Calu3 (cell line): ENCODE measurements around the gene PDE1C. TPM values are rescaled to one million over a fixed set of nuclear protein-coding genes. Genes with fewer than 3 reads are reported as not detected.
A peak's percentile ranks its signal among the peaks of the same experiment; 100 is the strongest.

Source experiments
- BruUV-seq: library from RNA; stranded (reverse); fragments of 400-500 nt; replicated peaks from 2 replicates; lab custom pipeline; 2021; lab: Mats Ljungman, UMichigan
- CTCF ChIA-PET: fragments of 300-600 bp; sonication (Branson Sonifier 250); formaldehyde crosslinking; loops from one replicate; lab custom pipeline; 2022; ENCODE audit warnings: antibody characterized with exemption; lab: Charles Lee
- DNase-seq: peaks from one replicate; pipeline ENCODE4 v3.0.0; 2022
- H3K27ac Mint-ChIP-seq: one replicate; pipeline ENCODE4 v1.8.0; 2022; ENCODE audit warnings: mixed read lengths; ENCODE audit not compliant: unreplicated experiment
- H3K27me3 Mint-ChIP-seq: one replicate; pipeline ENCODE4 v1.8.0; 2022; ENCODE audit warnings: mixed read lengths; ENCODE audit not compliant: unreplicated experiment
- H3K36me3 Mint-ChIP-seq: one replicate; pipeline ENCODE4 v1.8.0; 2022; ENCODE audit warnings: mild to moderate bottlenecking, moderate library complexity, mixed read lengths; ENCODE audit not compliant: insufficient read depth, unreplicated experiment
- H3K4me1 Mint-ChIP-seq: one replicate; pipeline ENCODE4 v1.8.0; 2022; ENCODE audit warnings: mild to moderate bottlenecking, low read depth, mixed read lengths; ENCODE audit not compliant: unreplicated experiment
- H3K4me3 Mint-ChIP-seq: one replicate; pipeline ENCODE4 v1.8.0; 2022; ENCODE audit warnings: mild to moderate bottlenecking, low read depth, moderate library complexity, mixed read lengths; ENCODE audit not compliant: unreplicated experiment
- H3K9me3 Mint-ChIP-seq: one replicate; pipeline ENCODE4 v1.8.0; 2022; ENCODE audit warnings: low read depth, mixed read lengths; ENCODE audit not compliant: unreplicated experiment
- CTCF ChIP-seq: fragments of 200-600 bp; IDR thresholded peaks from one replicate; pipeline ENCODE4 v1.8.0; 2022; ENCODE audit warnings: antibody characterized with exemption; ENCODE audit not compliant: unreplicated experiment
- intact Hi-C: fragments of 100-400 bp; cut with micrococcal nuclease; formaldehyde crosslinking; loops from one replicate; pipeline ENCODE4 v1.10.0; 2022; ENCODE audit not compliant: unreplicated experiment
- total RNA-seq: library from RNA; stranded (reverse); gene quantifications from 2 replicates; pipeline ENCODE4 v1.2.3, GENCODE V29; 2022

Gene PDE1C
- total RNA-seq, 1 experiment from 2014 or later, result 34.0 TPM

- Mint-ChIP-seq H3K9me3 (no peaks in the 10 kb centered on the region), H3K4me3 (peak overlapping the region; percentile 45), H3K36me3 (peaks cover 7% of the 10 kb centered on the region), H3K27ac (peak overlapping the region; percentile 80), H3K4me1 (peaks cover 83% of the 10 kb centered on the region), H3K27me3 (no peaks in the 10 kb centered on the region)
- no TSS peak for BruUV-seq
- peak; percentile 71 for DNase-seq
- CTCF ChIA-PET, result interaction anchor here (0.5 to 1.1 kb wide), 6 partner anchors 9 to 1050 kb away, joined by 3 to 9 read pairs (median 4); no protein-coding TSS in a partner anchor
- intact Hi-C loops, result loop anchor here (2.0 to 5.0 kb wide), 2 partner anchors 37 to 227 kb away; no protein-coding TSS in a partner anchor
- TF ChIP-seq CTCF, result no peak
Measured at GRCh38 chr7:31935124-31936054, 134.8 kb downstream of the PDE1C start.

GRCh38 chr7:31934551-31934950 is 135.7 kb downstream of the PDE1C start:
- H3K36me3 Mint-ChIP-seq, result peaks cover 7% of the 10 kb centered on the region
- peaks cover 2% of the 10 kb centered on the region for H3K9me3 Mint-ChIP-seq
- no peak for DNase-seq
- H3K4me3 Mint-ChIP-seq, result peak overlapping the region; percentile 45
- H3K27me3 Mint-ChIP-seq, result no peaks in the 10 kb centered on the region
- H3K27ac Mint-ChIP-seq, result peak overlapping the region; percentile 80
- no TSS peak for BruUV-seq
- CTCF ChIA-PET, result interaction anchor here (1.1 to 2.1 kb wide), 3 partner anchors 10 to 14 kb away, joined by 3 to 7 read pairs (median 5); no protein-coding TSS in a partner anchor
- intact Hi-C loops, result loop anchor here (2.0 kb wide), 1 partner anchor 36 kb away; no protein-coding TSS in a partner anchor
- peaks cover 80% of the 10 kb centered on the region for H3K4me1 Mint-ChIP-seq
- TF ChIP-seq CTCF, result no peak

- peak overlapping the region; percentile 80 for H3K27ac Mint-ChIP-seq
Measured at GRCh38 chr7:31933481-31933880, 136.7 kb downstream of the PDE1C start.

More at GRCh38 chr7:31933481-31933880, 136.7 kb downstream of the PDE1C start:
- intact Hi-C loops, result no loop called here
- Mint-ChIP-seq H3K9me3 (peaks cover 4% of the 10 kb centered on the region), H3K4me3 (no peak overlapping the region), H3K36me3 (no peaks in the 10 kb centered on the region), H3K4me1 (peaks cover 73% of the 10 kb centered on the region), H3K27me3 (no peaks in the 10 kb centered on the region)
- no TSS peak for BruUV-seq
- CTCF ChIA-PET, result interaction anchor here (0.9 to 2.1 kb wide), 4 partner anchors 9 to 34 kb away, joined by 3 to 7 read pairs (median 4); no protein-coding TSS in a partner anchor
- TF ChIP-seq CTCF, result no peak
- DNase-seq, result peak; percentile 30
